Liver (tissue), 9 donors: ENCODE data around the gene COG2. TPM values are rescaled to one million over a fixed set of nuclear protein-coding genes. Genes with fewer than 3 reads are reported as not detected.

Source experiments
- DNase-seq: peaks from one replicate; pipeline ENCODE4 v3.0.0-alpha.2; 2017; ENCODE audit warnings: low spot score
- H3K27ac ChIP-seq, 2 donors: one replicate each; pipeline ENCODE4 v1.7.0; 2013; ENCODE audit warnings: inconsistent platforms in 2 of 2, low read length in 2 of 2, control low read depth in 1 of 2, low read depth in 1 of 2, mild to moderate bottlenecking in 1 of 2
- H3K27me3 ChIP-seq, 4 donors: one replicate each; pipeline versions ENCODE4 v1.6.1 to v1.7.0; 2013; ENCODE audit warnings: low read length in 3 of 4, inconsistent platforms in 1 of 4, mild to moderate bottlenecking in 1 of 4, moderate library complexity in 1 of 4; ENCODE audit not compliant: control insufficient read depth in 4 of 4, insufficient read depth in 4 of 4
- H3K36me3 ChIP-seq, 4 donors: one replicate each; pipeline versions ENCODE4 v1.6.1 to v1.7.0; 2013; ENCODE audit warnings: low read length in 3 of 4, mild to moderate bottlenecking in 3 of 4, low read depth in 1 of 4, moderate library complexity in 1 of 4; ENCODE audit not compliant: control insufficient read depth in 4 of 4, insufficient read depth in 3 of 4
- H3K4me1 ChIP-seq, 4 donors: one replicate each; pipeline versions ENCODE4 v1.6.1 to v1.7.0; 2013; ENCODE audit warnings: low read length in 3 of 4, mild to moderate bottlenecking in 3 of 4, moderate library complexity in 1 of 4; ENCODE audit not compliant: control insufficient read depth in 4 of 4, insufficient read depth in 4 of 4
- H3K4me3 ChIP-seq, 3 donors: one replicate each; pipeline versions ENCODE4 v1.6.1 to v1.7.0; 2013; ENCODE audit warnings: low read length in 3 of 3, control low read depth in 1 of 3, low read depth in 1 of 3, mild to moderate bottlenecking in 1 of 3
- H3K9ac ChIP-seq, 2 donors: one replicate each; pipeline ENCODE4 v1.7.0; 2013; ENCODE audit warnings: low read length in 2 of 2, mild to moderate bottlenecking in 2 of 2, moderate library complexity in 2 of 2, control low read depth in 1 of 2, low read depth in 1 of 2
- H3K9me3 ChIP-seq, 4 donors: one replicate each; pipeline versions ENCODE4 v1.6.1 to v1.7.0; 2013; ENCODE audit warnings: low read length in 3 of 4; ENCODE audit not compliant: control insufficient read depth in 4 of 4
- EGR1 ChIP-seq, 2 donors: IDR thresholded peaks; 2 replicates each; pipeline ENCODE4 v1.6.1; 2016 to 2018; ENCODE audit warnings: antibody characterized with exemption in 2 of 2, low read depth in 2 of 2
- FOXA2 ChIP-seq: IDR thresholded peaks from 2 replicates; pipeline ENCODE4 v1.6.1; 2016; ENCODE audit warnings: antibody characterized with exemption
- GABPA ChIP-seq, 2 donors: IDR thresholded peaks in 1 of 2; conservative IDR thresholded peaks in 1 of 2; 2 replicates each; pipeline ENCODE4 v1.6.1; 2016; ENCODE audit warnings: antibody characterized with exemption in 2 of 2, mild to moderate bottlenecking in 1 of 2, moderate library complexity in 1 of 2
- HNF4A ChIP-seq, 2 donors: conservative IDR thresholded peaks; 2 replicates each; pipeline ENCODE4 v1.6.1; 2016; ENCODE audit warnings: antibody characterized with exemption in 2 of 2, mild to moderate bottlenecking in 2 of 2
- HNF4G ChIP-seq: IDR thresholded peaks from 2 replicates; pipeline ENCODE4 v1.6.1; 2016; ENCODE audit warnings: antibody characterized with exemption
- RAD21 ChIP-seq, 2 donors: IDR thresholded peaks; 2 replicates each; pipeline ENCODE4 v1.6.1; 2016; ENCODE audit warnings: antibody characterized with exemption in 2 of 2, mild to moderate bottlenecking in 2 of 2
- RXRA ChIP-seq, 2 donors: IDR thresholded peaks; 2 replicates each; pipeline ENCODE4 v1.6.1; 2017 to 2018; ENCODE audit warnings: antibody characterized with exemption in 2 of 2, mild to moderate bottlenecking in 1 of 2
- SP1 ChIP-seq: IDR thresholded peaks from 2 replicates; pipeline ENCODE4 v1.6.1; 2018; ENCODE audit warnings: antibody characterized with exemption, mild to moderate bottlenecking
- TAF1 ChIP-seq: conservative IDR thresholded peaks from 2 replicates; pipeline ENCODE4 v1.6.1; 2016; ENCODE audit warnings: antibody characterized with exemption, mild to moderate bottlenecking
- YY1 ChIP-seq: IDR thresholded peaks from 2 replicates; pipeline ENCODE4 v1.6.1; 2016; ENCODE audit warnings: antibody characterized with exemption, mild to moderate bottlenecking
- WGBS: extraction: QIAGEN DNeasy Blood & Tissue Kit; methylation state at CpG from one replicate; pipeline ENCODE4 v1.1.7; 2013; 5-methylcytosine and 5-hydroxymethylcytosine counted together
- polyA plus RNA-seq, 2 donors: library from polyadenylated mRNA; stranded (reverse) in 1 of 2; unstranded in 1 of 2; fragments of 200-250 nt in 1 of 2; fragments of >200 nt in 1 of 2; fragmentation: Nextera tagmentation in 1 of 2; extraction: Ambion mirVana in 1 of 2; gene quantifications; one replicate each; pipeline versions ENCODE4 v1.2.1 to v1.2.3, GENCODE V29; 2013 to 2015
- total RNA-seq, 2 donors: library from RNA; depleted of rRNA; stranded (reverse); fragments of >200 nt; gene quantifications; one replicate each; pipeline ENCODE4 v1.2.3, GENCODE V29; 2014
- TF ChIP-seq, protein P1 (sequence below): IDR thresholded peaks from 2 replicates; pipeline ENCODE4 v1.6.1; 2016; ENCODE audit warnings: antibody characterized with exemption
- TF ChIP-seq, protein P2 (sequence below): IDR thresholded peaks from 2 replicates; pipeline ENCODE4 v1.6.1; 2016; ENCODE audit warnings: antibody characterized with exemption, mild to moderate bottlenecking
- TF ChIP-seq, protein P3 (sequence below): IDR thresholded peaks from 2 replicates; pipeline ENCODE4 v1.6.1; 2016; ENCODE audit warnings: antibody characterized with exemption
- donor health status: healthy.
- donor health status: healthy.
- donor health status: healthy.
- donor health status: healthy.
- donor health status: healthy.

COG2 gene
- total and polyA plus RNA-seq, 4 donors = 6.4 to 16.1 (median 14.3) TPM

DNA sequence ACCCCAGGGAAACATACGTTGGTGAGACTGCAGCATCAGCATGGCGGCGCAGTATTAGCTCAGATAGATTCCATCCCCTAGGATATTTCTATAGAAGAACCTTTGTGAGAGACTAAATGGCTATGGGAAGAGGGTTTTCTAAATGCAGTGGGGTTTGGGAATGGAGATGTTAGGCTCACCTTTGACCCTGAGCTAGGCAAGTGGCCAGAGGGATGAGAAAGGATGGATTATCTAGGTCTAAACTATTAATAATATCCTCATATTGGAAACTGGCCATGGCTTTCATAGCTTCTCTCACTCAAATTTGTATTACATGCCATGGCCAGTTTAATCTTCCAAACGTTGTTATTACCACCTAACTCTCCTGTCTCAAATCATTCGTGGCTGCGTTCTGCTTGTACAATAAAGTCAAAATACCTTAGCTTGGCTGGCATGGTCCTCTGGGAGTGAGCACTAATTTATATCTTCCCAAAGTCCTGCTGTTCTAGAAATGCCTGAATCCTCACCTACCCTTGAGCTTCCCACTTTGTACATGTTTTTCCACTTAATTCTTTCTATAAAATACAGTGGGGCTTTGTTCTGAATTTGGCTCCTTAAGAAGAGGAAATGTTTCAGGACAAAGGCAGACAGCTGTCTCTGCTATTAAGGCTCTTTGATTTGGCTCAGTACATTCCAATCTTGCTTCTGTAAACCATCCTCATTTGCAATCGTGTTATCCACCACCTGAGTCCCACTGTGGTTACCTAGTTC lies 31.0 kb upstream of the COG2 start:
- no peak overlapping the region for H3K9ac ChIP-seq
- no peak overlapping the region for H3K27ac ChIP-seq
- no peaks in the 10 kb centered on the region for H3K4me1 ChIP-seq
- 82% methylated on average over 7 of the region's 7 CpGs for WGBS
- no peak for DNase-seq
- no peaks in the 10 kb centered on the region for H3K27me3 ChIP-seq
- no peaks in the 10 kb centered on the region for H3K9me3 ChIP-seq
- no peaks in the 10 kb centered on the region for H3K36me3 ChIP-seq
- no peak for TF ChIP-seq RXRA (IDR thresholded peaks at IDR 0.05)
- TF ChIP-seq FOXA2 = no peak
- TF ChIP-seq TAF1 = no peak
- TF ChIP-seq, protein P1, sequence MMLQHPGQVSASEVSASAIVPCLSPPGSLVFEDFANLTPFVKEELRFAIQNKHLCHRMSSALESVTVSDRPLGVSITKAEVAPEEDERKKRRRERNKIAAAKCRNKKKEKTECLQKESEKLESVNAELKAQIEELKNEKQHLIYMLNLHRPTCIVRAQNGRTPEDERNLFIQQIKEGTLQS = no peak
- TF ChIP-seq, protein P2, sequence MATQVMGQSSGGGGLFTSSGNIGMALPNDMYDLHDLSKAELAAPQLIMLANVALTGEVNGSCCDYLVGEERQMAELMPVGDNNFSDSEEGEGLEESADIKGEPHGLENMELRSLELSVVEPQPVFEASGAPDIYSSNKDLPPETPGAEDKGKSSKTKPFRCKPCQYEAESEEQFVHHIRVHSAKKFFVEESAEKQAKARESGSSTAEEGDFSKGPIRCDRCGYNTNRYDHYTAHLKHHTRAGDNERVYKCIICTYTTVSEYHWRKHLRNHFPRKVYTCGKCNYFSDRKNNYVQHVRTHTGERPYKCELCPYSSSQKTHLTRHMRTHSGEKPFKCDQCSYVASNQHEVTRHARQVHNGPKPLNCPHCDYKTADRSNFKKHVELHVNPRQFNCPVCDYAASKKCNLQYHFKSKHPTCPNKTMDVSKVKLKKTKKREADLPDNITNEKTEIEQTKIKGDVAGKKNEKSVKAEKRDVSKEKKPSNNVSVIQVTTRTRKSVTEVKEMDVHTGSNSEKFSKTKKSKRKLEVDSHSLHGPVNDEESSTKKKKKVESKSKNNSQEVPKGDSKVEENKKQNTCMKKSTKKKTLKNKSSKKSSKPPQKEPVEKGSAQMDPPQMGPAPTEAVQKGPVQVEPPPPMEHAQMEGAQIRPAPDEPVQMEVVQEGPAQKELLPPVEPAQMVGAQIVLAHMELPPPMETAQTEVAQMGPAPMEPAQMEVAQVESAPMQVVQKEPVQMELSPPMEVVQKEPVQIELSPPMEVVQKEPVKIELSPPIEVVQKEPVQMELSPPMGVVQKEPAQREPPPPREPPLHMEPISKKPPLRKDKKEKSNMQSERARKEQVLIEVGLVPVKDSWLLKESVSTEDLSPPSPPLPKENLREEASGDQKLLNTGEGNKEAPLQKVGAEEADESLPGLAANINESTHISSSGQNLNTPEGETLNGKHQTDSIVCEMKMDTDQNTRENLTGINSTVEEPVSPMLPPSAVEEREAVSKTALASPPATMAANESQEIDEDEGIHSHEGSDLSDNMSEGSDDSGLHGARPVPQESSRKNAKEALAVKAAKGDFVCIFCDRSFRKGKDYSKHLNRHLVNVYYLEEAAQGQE = no peak
- TF ChIP-seq HNF4G = no peak
- no peak for TF ChIP-seq RAD21 (IDR thresholded peaks at IDR 0.05)
- TF ChIP-seq, protein P3, sequence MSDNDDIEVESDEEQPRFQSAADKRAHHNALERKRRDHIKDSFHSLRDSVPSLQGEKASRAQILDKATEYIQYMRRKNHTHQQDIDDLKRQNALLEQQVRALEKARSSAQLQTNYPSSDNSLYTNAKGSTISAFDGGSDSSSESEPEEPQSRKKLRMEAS = no peak
- no peak overlapping the region for H3K4me3 ChIP-seq

DNA sequence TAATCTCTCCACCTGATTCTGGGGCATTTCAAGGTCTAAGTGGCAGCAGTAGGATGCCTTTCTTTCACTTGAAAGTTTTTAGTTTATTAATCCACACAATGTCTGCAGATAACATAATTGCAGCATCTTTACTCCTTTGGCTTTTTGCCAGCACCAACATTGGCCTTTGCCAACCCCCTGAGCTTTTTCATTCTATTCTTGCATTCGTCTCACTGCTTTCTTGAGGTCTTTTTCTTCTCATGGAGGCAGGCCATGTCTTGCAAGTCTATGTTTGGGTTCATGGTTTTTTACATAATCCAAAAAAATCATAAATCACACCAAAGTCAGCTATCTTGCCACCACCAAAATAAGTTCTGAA lies 30.4 kb upstream of the COG2 start:
- Histone ChIP-seq H3K36me3 (no peaks in the 10 kb centered on the region), H3K4me1 (no peaks in the 10 kb centered on the region), H3K4me3 (no peak overlapping the region), H3K9ac (no peak overlapping the region), H3K27me3 (no peaks in the 10 kb centered on the region), H3K27ac (no peak overlapping the region), H3K9me3 (no peaks in the 10 kb centered on the region)
- TF ChIP-seq, protein P2 = no peak
- no peak for TF ChIP-seq HNF4A (conservative IDR thresholded peaks at IDR 0.05)
- TF ChIP-seq FOXA2 = no peak
- WGBS = 63% methylated on average over 1 of the region's 1 CpG
- DNase-seq = no peak

DNA sequence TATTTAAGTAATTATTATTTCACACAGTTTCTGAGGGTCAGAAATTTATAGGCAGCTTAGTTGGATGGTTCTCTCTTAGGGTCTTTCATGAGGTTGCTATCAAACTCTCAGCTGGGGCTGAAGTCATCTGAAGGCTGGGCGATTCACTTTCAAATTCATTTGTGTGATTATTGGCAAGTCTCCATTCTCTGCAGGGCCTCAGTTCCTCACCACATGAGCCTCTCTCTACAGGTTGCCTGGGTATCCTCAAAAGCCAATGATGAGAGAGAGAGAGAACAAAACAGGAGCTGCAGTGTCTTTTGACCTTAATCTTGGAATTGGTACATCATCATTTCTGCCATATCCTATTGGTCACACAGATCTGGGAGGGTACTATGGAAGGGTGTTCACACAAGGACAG lies 29.6 kb upstream of the COG2 start:
- Histone ChIP-seq H3K9me3 (no peaks in the 10 kb centered on the region), H3K27me3 (no peaks in the 10 kb centered on the region), H3K9ac (no peak overlapping the region), H3K36me3 (no peaks in the 10 kb centered on the region), H3K4me3 (no peak overlapping the region), H3K4me1 (no peaks in the 10 kb centered on the region), H3K27ac (no peak overlapping the region)
- DNase-seq = no peak
- WGBS = 78% methylated on average over 1 of the region's 1 CpG
- TF ChIP-seq HNF4A (conservative IDR thresholded peaks at IDR 0.05) (no peak), YY1 (no peak), FOXA2 (no peak), GABPA (IDR thresholded peaks at IDR 0.05 in 1 of 2, conservative IDR thresholded peaks at IDR 0.05 in 1 of 2) (no peak), EGR1 (IDR thresholded peaks at IDR 0.05; ENCODE audit: low read depth in 2 of 2) (no peak), TAF1 (no peak), SP1 (no peak)
- TF ChIP-seq, protein P1 = no peak
- TF ChIP-seq, protein P2 = no peak
